Left ventricle myocardium inferior (tissue), 1 donor: Measurements from ENCODE around the gene CYGB. TPM values are rescaled to one million over a fixed set of nuclear protein-coding genes. Genes with fewer than 3 reads are reported as not detected.

Source experiments
- DNase-seq: peaks from one replicate; pipeline ENCODE4 v3.0.0-alpha.2; 2020
- H3K27ac ChIP-seq: fragments of 200-600 bp; replicated peaks from 2 replicates; pipeline ENCODE4 v1.8.0; 2021
- H3K27me3 ChIP-seq: fragments of 200-600 bp; 2 replicates; pipeline ENCODE4 v1.8.0; 2021; ENCODE audit warnings: low read depth
- H3K36me3 ChIP-seq: fragments of 200-600 bp; 2 replicates; pipeline ENCODE4 v1.8.0; 2021
- H3K4me1 ChIP-seq: fragments of 200-600 bp; 2 replicates; pipeline ENCODE4 v1.8.0; 2021
- H3K4me3 ChIP-seq: fragments of 200-600 bp; 2 replicates; pipeline ENCODE4 v1.8.0; 2021; ENCODE audit warnings: mild to moderate bottlenecking, moderate library complexity
- H3K9me3 ChIP-seq: fragments of 200-600 bp; replicated peaks from 2 replicates; pipeline ENCODE4 v1.8.0; 2021
- CTCF ChIP-seq: fragments of 200-600 bp; IDR thresholded peaks from 2 replicates; pipeline ENCODE4 v1.8.0; 2021; ENCODE audit warnings: antibody characterized with exemption, mild to moderate bottlenecking, borderline replicate concordance
- intact Hi-C: fragments of 100-400 bp; cut with micrococcal nuclease; formaldehyde crosslinking; loops from one replicate; pipeline ENCODE4 v1.11.0; 2022
- total RNA-seq: library from RNA; stranded (reverse); fragmentation: NEBNext Ultra II Directional; extraction: Animal tissue kit (Norgen Biotek cat#: 25700); gene quantifications from one replicate; pipeline ENCODE4 v1.2.1, GENCODE V29; 2021
- donor health status: DM: no; HTN: yes; CAD: no; lungs with severe emphysema.

Gene CYGB
- total RNA-seq, 1 donor from 2014 or later, result 24.1 TPM

GRCh38 chr17:76553178-76553908 is 15.8 kb upstream of the CYGB start:
- no peak overlapping the region for H3K4me3 ChIP-seq
- TF ChIP-seq CTCF, result no peak
- intact Hi-C loops, result no loop called here
- H3K4me1 ChIP-seq, result peaks cover 47% of the 10 kb centered on the region
- no peaks in the 10 kb centered on the region for H3K27me3 ChIP-seq
- no peak for DNase-seq
- H3K36me3 ChIP-seq, result no peaks in the 10 kb centered on the region
- H3K9me3 ChIP-seq, result no peaks in the 10 kb centered on the region
- H3K27ac ChIP-seq, result peak overlapping the region; percentile 81

GRCh38 chr17:76551685-76552084 is 14.2 kb upstream of the CYGB start:
- no peak overlapping the region for H3K4me3 ChIP-seq
- no peaks in the 10 kb centered on the region for H3K27me3 ChIP-seq
- no peak for DNase-seq
- intact Hi-C loops, result no loop called here
- peaks cover 46% of the 10 kb centered on the region for H3K4me1 ChIP-seq
- no peaks in the 10 kb centered on the region for H3K9me3 ChIP-seq
- H3K27ac ChIP-seq, result no peak overlapping the region
- no peaks in the 10 kb centered on the region for H3K36me3 ChIP-seq
- no peak for TF ChIP-seq CTCF

- DNase-seq, result no peak
- no peaks in the 10 kb centered on the region for H3K27me3 ChIP-seq
- TF ChIP-seq CTCF, result no peak
- intact Hi-C loops, result no loop called here
- H3K9me3 ChIP-seq, result no peaks in the 10 kb centered on the region
- no peak overlapping the region for H3K27ac ChIP-seq
- H3K4me3 ChIP-seq, result no peak overlapping the region
- H3K36me3 ChIP-seq, result no peaks in the 10 kb centered on the region
- peaks cover 49% of the 10 kb centered on the region for H3K4me1 ChIP-seq
Measured at GRCh38 chr17:76550712-76551615, 13.5 kb upstream of the CYGB start.

- no peak for TF ChIP-seq CTCF
- Histone ChIP-seq H3K36me3 (no peaks in the 10 kb centered on the region), H3K27me3 (no peaks in the 10 kb centered on the region), H3K9me3 (no peaks in the 10 kb centered on the region), H3K4me1 (peaks cover 62% of the 10 kb centered on the region), H3K27ac (no peak overlapping the region), H3K4me3 (no peak overlapping the region)
- intact Hi-C loops, result no loop called here
- no peak for DNase-seq
Measured at GRCh38 chr17:76549539-76549938, 12.0 kb upstream of the CYGB start.

- Histone ChIP-seq H3K4me1 (peaks cover 62% of the 10 kb centered on the region), H3K36me3 (no peaks in the 10 kb centered on the region), H3K9me3 (no peaks in the 10 kb centered on the region), H3K27me3 (no peaks in the 10 kb centered on the region), H3K4me3 (no peak overlapping the region), H3K27ac (no peak overlapping the region)
- intact Hi-C loops, result no loop called here
- TF ChIP-seq CTCF, result no peak
- peak; percentile 11 for DNase-seq
Measured at GRCh38 chr17:76549215-76549518, 11.7 kb upstream of the CYGB start.
